Measurements from ENCODE around the gene BATF.

DNA sequence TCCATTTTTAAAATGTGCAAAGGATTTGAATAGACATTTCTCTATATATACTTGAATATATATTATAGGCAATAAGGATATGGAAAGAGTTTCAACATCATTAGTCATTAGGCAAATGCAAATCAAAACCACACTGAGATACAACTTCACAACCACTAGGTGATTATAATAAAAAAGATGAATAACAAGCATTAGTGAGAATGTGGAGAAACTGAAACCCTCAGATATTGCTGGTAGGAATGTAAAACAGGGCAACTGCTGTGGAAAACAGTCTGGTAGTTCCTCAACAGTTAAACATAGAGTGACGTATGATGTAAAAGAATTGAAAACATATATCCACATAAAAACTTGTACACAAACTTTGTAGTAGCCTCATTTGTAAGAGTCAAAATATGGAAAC lies 11.7 kb upstream of the BATF start:
- TF ChIP-seq, protein P1, sequence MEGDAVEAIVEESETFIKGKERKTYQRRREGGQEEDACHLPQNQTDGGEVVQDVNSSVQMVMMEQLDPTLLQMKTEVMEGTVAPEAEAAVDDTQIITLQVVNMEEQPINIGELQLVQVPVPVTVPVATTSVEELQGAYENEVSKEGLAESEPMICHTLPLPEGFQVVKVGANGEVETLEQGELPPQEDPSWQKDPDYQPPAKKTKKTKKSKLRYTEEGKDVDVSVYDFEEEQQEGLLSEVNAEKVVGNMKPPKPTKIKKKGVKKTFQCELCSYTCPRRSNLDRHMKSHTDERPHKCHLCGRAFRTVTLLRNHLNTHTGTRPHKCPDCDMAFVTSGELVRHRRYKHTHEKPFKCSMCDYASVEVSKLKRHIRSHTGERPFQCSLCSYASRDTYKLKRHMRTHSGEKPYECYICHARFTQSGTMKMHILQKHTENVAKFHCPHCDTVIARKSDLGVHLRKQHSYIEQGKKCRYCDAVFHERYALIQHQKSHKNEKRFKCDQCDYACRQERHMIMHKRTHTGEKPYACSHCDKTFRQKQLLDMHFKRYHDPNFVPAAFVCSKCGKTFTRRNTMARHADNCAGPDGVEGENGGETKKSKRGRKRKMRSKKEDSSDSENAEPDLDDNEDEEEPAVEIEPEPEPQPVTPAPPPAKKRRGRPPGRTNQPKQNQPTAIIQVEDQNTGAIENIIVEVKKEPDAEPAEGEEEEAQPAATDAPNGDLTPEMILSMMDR (IDR thresholded peaks at IDR 0.05): no peak
- no peak for TF ChIP-seq POLR2A (IDR thresholded peaks at IDR 0.05)

All from right lobe of liver (tissue), 4 donors.